ENCODE data around the gene PHLPP1.

DNA sequence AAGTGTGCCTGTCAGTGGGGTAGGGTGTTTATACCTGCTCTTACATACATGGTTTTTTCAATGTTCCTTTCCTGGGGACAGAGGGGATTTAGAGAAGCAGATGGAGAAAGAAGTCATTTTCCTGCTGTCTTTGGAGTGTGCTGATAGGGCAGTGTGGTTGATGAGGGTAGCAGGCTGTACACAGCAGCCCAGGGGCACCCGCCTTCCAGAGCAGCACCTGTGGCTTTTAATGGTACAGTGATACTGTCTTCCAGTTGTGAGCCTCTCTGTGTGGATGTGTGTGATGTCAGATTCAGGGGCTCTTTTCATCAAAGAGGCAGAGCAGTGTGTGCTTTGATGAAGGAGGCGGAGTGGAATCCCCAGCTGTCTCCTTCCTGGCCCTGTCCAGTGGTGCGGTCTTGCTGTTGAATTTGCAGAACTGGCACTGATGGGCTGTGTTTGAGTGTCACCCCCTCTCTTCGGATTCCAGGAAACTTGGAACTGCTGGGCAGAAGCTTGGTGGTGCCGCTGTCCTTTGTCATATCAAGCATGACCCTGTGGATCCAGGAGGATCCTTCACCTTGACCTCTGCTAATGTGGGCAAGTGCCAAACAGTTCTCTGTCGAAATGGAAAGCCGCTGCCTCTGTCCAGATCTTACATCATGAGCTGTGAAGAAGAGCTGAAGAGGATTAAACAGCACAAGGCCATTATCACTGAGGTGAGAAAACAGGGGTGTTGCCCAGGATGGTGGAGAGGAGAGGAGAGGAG lies 259.8 kb downstream of the PHLPP1 start:
- TF ChIP-seq, protein P1, sequence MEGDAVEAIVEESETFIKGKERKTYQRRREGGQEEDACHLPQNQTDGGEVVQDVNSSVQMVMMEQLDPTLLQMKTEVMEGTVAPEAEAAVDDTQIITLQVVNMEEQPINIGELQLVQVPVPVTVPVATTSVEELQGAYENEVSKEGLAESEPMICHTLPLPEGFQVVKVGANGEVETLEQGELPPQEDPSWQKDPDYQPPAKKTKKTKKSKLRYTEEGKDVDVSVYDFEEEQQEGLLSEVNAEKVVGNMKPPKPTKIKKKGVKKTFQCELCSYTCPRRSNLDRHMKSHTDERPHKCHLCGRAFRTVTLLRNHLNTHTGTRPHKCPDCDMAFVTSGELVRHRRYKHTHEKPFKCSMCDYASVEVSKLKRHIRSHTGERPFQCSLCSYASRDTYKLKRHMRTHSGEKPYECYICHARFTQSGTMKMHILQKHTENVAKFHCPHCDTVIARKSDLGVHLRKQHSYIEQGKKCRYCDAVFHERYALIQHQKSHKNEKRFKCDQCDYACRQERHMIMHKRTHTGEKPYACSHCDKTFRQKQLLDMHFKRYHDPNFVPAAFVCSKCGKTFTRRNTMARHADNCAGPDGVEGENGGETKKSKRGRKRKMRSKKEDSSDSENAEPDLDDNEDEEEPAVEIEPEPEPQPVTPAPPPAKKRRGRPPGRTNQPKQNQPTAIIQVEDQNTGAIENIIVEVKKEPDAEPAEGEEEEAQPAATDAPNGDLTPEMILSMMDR (IDR thresholded peaks at IDR 0.05), result no peak
- TF ChIP-seq EP300 (IDR thresholded peaks at IDR 0.05) (no peak), POLR2A (IDR thresholded peaks at IDR 0.05) (no peak), POLR2AphosphoS5 (IDR thresholded peaks at IDR 0.05) (no peak)

Data from suprapubic skin (tissue), 4 donors.